K562 (cell line): Measurements from ENCODE around the gene ARHGAP30. TPM values are rescaled to one million over a fixed set of nuclear protein-coding genes. Genes with fewer than 3 reads are reported as not detected.

Source experiments
- ATAC-seq: fragments of 200-7000 bp; cut with Tn5 transposase; 3 replicates; pipeline ENCODE4 v1.9.1; 2020; ENCODE audit warnings: moderate library complexity
- BruUV-seq: library from RNA; stranded (reverse); fragments of 400-500 nt; replicated peaks from 2 replicates; lab custom pipeline; 2021; lab: Mats Ljungman, UMichigan
- CTCF ChIA-PET: fragments of 300-600 bp; formaldehyde crosslinking; extraction: SDS; loops from one replicate; lab custom pipeline; 2021; ENCODE audit warnings: low intra/inter-chr PET ratio; lab: Yijun Ruan, JAX
- POLR2A ChIA-PET: fragments of 300-600, 350-650 bp; sonication (Branson Sonifier 250); formaldehyde crosslinking; extraction: SDS; loops from one replicate; lab custom pipeline; 2021; ENCODE audit warnings: antibody characterized with exemption, inconsistent platforms; lab: Yijun Ruan, JAX
- DNase-seq, 4 experiments: peaks; one replicate each; pipeline versions ENCODE4 v3.0.0 to v3.0.0-alpha.2; 2011 to 2018; ENCODE audit warnings: low spot score in 3 of 4, mixed read lengths in 3 of 4; ENCODE audit errors: extremely low read depth in 1 of 4
- FAIRE-seq: peaks from 2 replicates; lab custom pipeline; 2011; peaks lifted over from hg19 to GRCh38; lab: Jason Lieb, UNC
- H2AFZ ChIP-seq: 2 replicates; pipeline ENCODE4 v1.6.0; 2011; ENCODE audit warnings: low read depth, low read length, control low read depth, inconsistent platforms
- H3K27ac ChIP-seq: fragments of 200-600 bp; 3 replicates; pipeline ENCODE4 v1.8.0; 2011; ENCODE audit warnings: low read depth, mild to moderate bottlenecking, control low read depth, inconsistent platforms, low read length, moderate library complexity, mixed read lengths; ENCODE audit errors: extremely low read depth
- H3K27me3 ChIP-seq, 2 experiments: fragments of 300-600 bp in 1 of 2; 2 replicates in 1 of 2; 3 replicates in 1 of 2; pipeline versions ENCODE4 v1.6.0 to v1.8.0; 2011; ENCODE audit warnings: inconsistent platforms in 2 of 2, low read length in 2 of 2, mild to moderate bottlenecking in 1 of 2, mixed read lengths in 1 of 2, moderate library complexity in 1 of 2; ENCODE audit not compliant: control insufficient read depth in 2 of 2, insufficient read depth in 2 of 2
- H3K36me3 ChIP-seq: fragments of 300-600 bp; 3 replicates; pipeline ENCODE4 v1.8.0; 2011; ENCODE audit warnings: mild to moderate bottlenecking, low read length, inconsistent platforms; ENCODE audit not compliant: control insufficient read depth, insufficient read depth
- H3K4me1 ChIP-seq, 2 experiments: fragments of 200-600 bp in 1 of 2; replicated peaks in 1 of 2; 2 replicates in 1 of 2; 3 replicates in 1 of 2; pipeline versions ENCODE4 v1.5.1 to v1.8.0; 2011; ENCODE audit warnings: inconsistent platforms in 2 of 2, low read length in 2 of 2, mild to moderate bottlenecking in 1 of 2, mixed read lengths in 1 of 2, moderate library complexity in 1 of 2; ENCODE audit not compliant: control insufficient read depth in 2 of 2, insufficient read depth in 2 of 2
- H3K4me2 ChIP-seq: 2 replicates; pipeline ENCODE4 v1.6.1; 2011; ENCODE audit warnings: low read length, control low read depth, inconsistent platforms, mixed read lengths; ENCODE audit not compliant: insufficient read depth
- H3K4me3 ChIP-seq: fragments of 200-600 bp; sonication (generic), shearing (Covaris generic); 2 replicates; pipeline ENCODE4 v1.5.1; 2016; ENCODE audit warnings: control low read depth, inconsistent platforms
- H3K79me2 ChIP-seq: fragments of 200-600 bp; 3 replicates; pipeline ENCODE4 v1.8.0; 2011; ENCODE audit warnings: low read length, inconsistent platforms; ENCODE audit not compliant: control insufficient read depth, insufficient read depth
- H3K9ac ChIP-seq, 2 experiments: 2 replicates each; pipeline versions ENCODE4 v1.6.0 to v1.6.1; 2011; ENCODE audit warnings: low read depth in 2 of 2, low read length in 2 of 2, control low read depth in 1 of 2, inconsistent platforms in 1 of 2, mild to moderate bottlenecking in 1 of 2, mixed read lengths in 1 of 2; ENCODE audit not compliant: insufficient read depth in 1 of 2
- H3K9me1 ChIP-seq: one replicate; pipeline ENCODE4 v1.6.0; 2011; ENCODE audit warnings: inconsistent platforms, mild to moderate bottlenecking, low read length, moderate library complexity; ENCODE audit not compliant: control insufficient read depth, insufficient read depth
- H3K9me3 ChIP-seq: replicated peaks from 2 replicates; pipeline ENCODE4 v1.5.1; 2011; ENCODE audit warnings: low read depth, low read length, inconsistent platforms; ENCODE audit not compliant: control insufficient read depth, insufficient read depth
- H4K20me1 ChIP-seq: replicated peaks from 2 replicates; pipeline ENCODE4 v1.6.1; 2011; ENCODE audit warnings: low read length, inconsistent platforms, mixed read lengths; ENCODE audit not compliant: control insufficient read depth, insufficient read depth
- BCOR ChIP-seq: fragments of 450-650 bp; IDR thresholded peaks from 2 replicates; pipeline ENCODE4 v1.6.1; 2016
- GATAD2B ChIP-seq: fragments of 450-650 bp; IDR thresholded peaks from 2 replicates; pipeline ENCODE4 v1.6.1; 2017; ENCODE audit warnings: mild to moderate bottlenecking, borderline replicate concordance
- HNRNPLL ChIP-seq: fragments of 200-400 bp; formaldehyde crosslinking; IDR thresholded peaks from 2 replicates; pipeline ENCODE4 v1.6.1; 2017; ENCODE audit warnings: low read length, low read depth, mild to moderate bottlenecking; ENCODE audit not compliant: poor library complexity, severe bottlenecking
- HSF4 ChIP-seq: fragments of 250-450 bp; sonication (Bioruptor Pico); IDR thresholded peaks from 2 replicates; pipeline ENCODE4 v2.1.2; 2022; ENCODE audit warnings: mild to moderate bottlenecking, moderate library complexity, borderline replicate concordance
- L3MBTL2 ChIP-seq: fragments of 450-650 bp; IDR thresholded peaks from 2 replicates; pipeline ENCODE4 v1.6.1; 2016; ENCODE audit warnings: mild to moderate bottlenecking, moderate library complexity
- NFIC ChIP-seq: fragments of 450-650 bp; IDR thresholded peaks from 2 replicates; pipeline ENCODE4 v1.6.1; 2017; ENCODE audit warnings: mild to moderate bottlenecking, inconsistent platforms
- NR2C1 ChIP-seq, 2 experiments: fragments of 450-650 bp; IDR thresholded peaks; 2 replicates each; pipeline ENCODE4 v1.6.1; 2017; ENCODE audit warnings: mild to moderate bottlenecking in 2 of 2, antibody characterized with exemption in 1 of 2, inconsistent platforms in 1 of 2, missing compliant biosample characterization in 1 of 2, missing genetic modification characterization in 1 of 2
- RBBP5 ChIP-seq: fragments of 200-600 bp; sonication (generic); IDR thresholded peaks from 2 replicates; pipeline ENCODE4 v1.6.1; 2012; ENCODE audit warnings: borderline replicate concordance, mild to moderate bottlenecking, low read length, control low read depth, inconsistent platforms; ENCODE audit not compliant: insufficient read depth, poor library complexity, severe bottlenecking
- ZNF324 ChIP-seq: fragments of 250-450 bp; sonication (Bioruptor Pico); IDR thresholded peaks from 2 replicates; pipeline ENCODE4 v1.4.0; 2020; ENCODE audit warnings: mild to moderate bottlenecking
- ZNF75A ChIP-seq: fragments of 450-650 bp; formaldehyde crosslinking; IDR thresholded peaks from 2 replicates; pipeline ENCODE4 v1.4.0; 2020; ENCODE audit warnings: mild to moderate bottlenecking
- ZSCAN29 ChIP-seq: fragments of 450-650 bp; IDR thresholded peaks from 2 replicates; pipeline ENCODE4 v1.6.1; 2017
- WGBS: fragments of 100-300 bp; shearing (Covaris generic); methylation state at CpG from one replicate; pipeline ENCODE4 v1.1.6; 2016; ENCODE audit warnings: low coverage, mixed read lengths; ENCODE audit not compliant: insufficient coverage; ENCODE audit errors: missing lambda C conversion rate; 5-methylcytosine and 5-hydroxymethylcytosine counted together
- in situ Hi-C: fragments of 300-500 bp; cut with MboI; formaldehyde crosslinking; loops from 4 replicates; pipeline ENCODE4 v1.15.0; 2018; ENCODE audit warnings: inconsistent platforms, mixed read lengths
- intact Hi-C: fragments of 100-400 bp; cut with micrococcal nuclease; formaldehyde crosslinking; loops from 2 replicates; pipeline ENCODE4 v1.14.2; 2022
- polyA plus RNA-seq, 8 experiments: library from polyadenylated mRNA; depleted of rRNA in 4 of 8; stranded (reverse) in 5 of 8; unstranded in 3 of 8; fragments of >200 nt; fragmentation: Nextera tagmentation in 2 of 8; fragmentation: Illumina TruSeq in 1 of 8; extraction: Ambion mirVana in 2 of 8; extraction: Trizol in 1 of 8; gene quantifications; 2 replicates each; pipeline versions ENCODE4 v1.2.1 to v1.2.3, GENCODE V29; 2011 to 2014; ENCODE audit warnings: inconsistent platforms in 1 of 8, missing spikeins in 1 of 8
- total RNA-seq, 7 experiments: library from RNA; depleted of rRNA in 6 of 7; stranded (reverse); fragments of >200 nt in 6 of 7; fragmentation: Illumina TruSeq in 2 of 7; extraction: Trizol in 2 of 7; gene quantifications; 2 replicates each; pipeline versions ENCODE4 v1.2.1 to v1.2.3, GENCODE V29; 2011 to 2021; ENCODE audit warnings: low replicate concordance in 1 of 7
- TF ChIP-seq, protein P1 (sequence below): sonication (generic); formaldehyde crosslinking; IDR thresholded peaks from 2 replicates; pipeline ENCODE4 v1.8.1; 2023; ENCODE audit warnings: mild to moderate bottlenecking, missing genetic modification reagents
- TF ChIP-seq, protein P2 (sequence below): fragments of 250-450 bp; sonication (Bioruptor Pico); IDR thresholded peaks from 2 replicates; pipeline ENCODE4 v1.4.0; 2020
- TF ChIP-seq, protein P3 (sequence below): fragments of 450-650 bp; IDR thresholded peaks from 2 replicates; pipeline ENCODE4 v1.6.1; 2016; ENCODE audit warnings: low read depth, mild to moderate bottlenecking, moderate library complexity

Gene ARHGAP30
- total and polyA plus RNA-seq, 9 of the 15 experiments (the other 6 are each of a cell fraction or from before 2014, with no cell fraction given) = 0.01 to 0.73 (median 0.12) TPM

DNA sequence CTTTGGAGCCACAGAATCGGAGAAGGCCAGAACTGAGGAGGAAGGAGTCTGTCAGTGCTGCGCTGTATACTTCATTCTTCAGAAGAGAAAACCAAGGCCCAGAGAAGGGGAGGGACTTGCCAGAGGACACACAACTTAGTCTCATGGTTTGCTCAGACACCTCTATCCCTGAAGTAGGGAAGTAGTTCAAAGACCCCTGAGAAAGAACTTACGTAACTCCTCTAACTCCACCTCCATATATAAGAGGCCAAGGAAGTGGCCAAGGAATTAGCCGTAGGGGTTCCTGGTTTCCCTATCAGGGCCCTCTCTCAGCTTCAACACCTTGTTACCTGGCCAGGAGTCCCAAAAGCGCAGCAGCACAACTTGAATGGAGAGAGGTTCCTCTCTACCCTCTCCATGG, 20.2 kb upstream of the ARHGAP30 start:
- ChIA-PET CTCF (no interaction called here), POLR2A (no interaction called here)
- H3K27ac ChIP-seq = no peak overlapping the region

More for the DNA sequence above, 20.2 kb upstream of the ARHGAP30 start:
- TF ChIP-seq NR2C1 (IDR thresholded peaks at IDR 0.05) (no peak), NR2C1 (tag; IDR thresholded peaks at IDR 0.05) (no peak), ZNF75A (CRISPR knock-in tag) (no peak), RBBP5 (no peak), BCOR (no peak), HNRNPLL (no peak), GATAD2B (no peak), HSF4 (CRISPR knock-in tag) (no peak), ZSCAN29 (no peak), L3MBTL2 (no peak), NFIC (no peak), ZNF324 (no peak)
- TF ChIP-seq, protein P1, sequence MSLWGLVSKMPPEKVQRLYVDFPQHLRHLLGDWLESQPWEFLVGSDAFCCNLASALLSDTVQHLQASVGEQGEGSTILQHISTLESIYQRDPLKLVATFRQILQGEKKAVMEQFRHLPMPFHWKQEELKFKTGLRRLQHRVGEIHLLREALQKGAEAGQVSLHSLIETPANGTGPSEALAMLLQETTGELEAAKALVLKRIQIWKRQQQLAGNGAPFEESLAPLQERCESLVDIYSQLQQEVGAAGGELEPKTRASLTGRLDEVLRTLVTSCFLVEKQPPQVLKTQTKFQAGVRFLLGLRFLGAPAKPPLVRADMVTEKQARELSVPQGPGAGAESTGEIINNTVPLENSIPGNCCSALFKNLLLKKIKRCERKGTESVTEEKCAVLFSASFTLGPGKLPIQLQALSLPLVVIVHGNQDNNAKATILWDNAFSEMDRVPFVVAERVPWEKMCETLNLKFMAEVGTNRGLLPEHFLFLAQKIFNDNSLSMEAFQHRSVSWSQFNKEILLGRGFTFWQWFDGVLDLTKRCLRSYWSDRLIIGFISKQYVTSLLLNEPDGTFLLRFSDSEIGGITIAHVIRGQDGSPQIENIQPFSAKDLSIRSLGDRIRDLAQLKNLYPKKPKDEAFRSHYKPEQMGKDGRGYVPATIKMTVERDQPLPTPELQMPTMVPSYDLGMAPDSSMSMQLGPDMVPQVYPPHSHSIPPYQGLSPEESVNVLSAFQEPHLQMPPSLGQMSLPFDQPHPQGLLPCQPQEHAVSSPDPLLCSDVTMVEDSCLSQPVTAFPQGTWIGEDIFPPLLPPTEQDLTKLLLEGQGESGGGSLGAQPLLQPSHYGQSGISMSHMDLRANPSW = no peak
- TF ChIP-seq, protein P2, sequence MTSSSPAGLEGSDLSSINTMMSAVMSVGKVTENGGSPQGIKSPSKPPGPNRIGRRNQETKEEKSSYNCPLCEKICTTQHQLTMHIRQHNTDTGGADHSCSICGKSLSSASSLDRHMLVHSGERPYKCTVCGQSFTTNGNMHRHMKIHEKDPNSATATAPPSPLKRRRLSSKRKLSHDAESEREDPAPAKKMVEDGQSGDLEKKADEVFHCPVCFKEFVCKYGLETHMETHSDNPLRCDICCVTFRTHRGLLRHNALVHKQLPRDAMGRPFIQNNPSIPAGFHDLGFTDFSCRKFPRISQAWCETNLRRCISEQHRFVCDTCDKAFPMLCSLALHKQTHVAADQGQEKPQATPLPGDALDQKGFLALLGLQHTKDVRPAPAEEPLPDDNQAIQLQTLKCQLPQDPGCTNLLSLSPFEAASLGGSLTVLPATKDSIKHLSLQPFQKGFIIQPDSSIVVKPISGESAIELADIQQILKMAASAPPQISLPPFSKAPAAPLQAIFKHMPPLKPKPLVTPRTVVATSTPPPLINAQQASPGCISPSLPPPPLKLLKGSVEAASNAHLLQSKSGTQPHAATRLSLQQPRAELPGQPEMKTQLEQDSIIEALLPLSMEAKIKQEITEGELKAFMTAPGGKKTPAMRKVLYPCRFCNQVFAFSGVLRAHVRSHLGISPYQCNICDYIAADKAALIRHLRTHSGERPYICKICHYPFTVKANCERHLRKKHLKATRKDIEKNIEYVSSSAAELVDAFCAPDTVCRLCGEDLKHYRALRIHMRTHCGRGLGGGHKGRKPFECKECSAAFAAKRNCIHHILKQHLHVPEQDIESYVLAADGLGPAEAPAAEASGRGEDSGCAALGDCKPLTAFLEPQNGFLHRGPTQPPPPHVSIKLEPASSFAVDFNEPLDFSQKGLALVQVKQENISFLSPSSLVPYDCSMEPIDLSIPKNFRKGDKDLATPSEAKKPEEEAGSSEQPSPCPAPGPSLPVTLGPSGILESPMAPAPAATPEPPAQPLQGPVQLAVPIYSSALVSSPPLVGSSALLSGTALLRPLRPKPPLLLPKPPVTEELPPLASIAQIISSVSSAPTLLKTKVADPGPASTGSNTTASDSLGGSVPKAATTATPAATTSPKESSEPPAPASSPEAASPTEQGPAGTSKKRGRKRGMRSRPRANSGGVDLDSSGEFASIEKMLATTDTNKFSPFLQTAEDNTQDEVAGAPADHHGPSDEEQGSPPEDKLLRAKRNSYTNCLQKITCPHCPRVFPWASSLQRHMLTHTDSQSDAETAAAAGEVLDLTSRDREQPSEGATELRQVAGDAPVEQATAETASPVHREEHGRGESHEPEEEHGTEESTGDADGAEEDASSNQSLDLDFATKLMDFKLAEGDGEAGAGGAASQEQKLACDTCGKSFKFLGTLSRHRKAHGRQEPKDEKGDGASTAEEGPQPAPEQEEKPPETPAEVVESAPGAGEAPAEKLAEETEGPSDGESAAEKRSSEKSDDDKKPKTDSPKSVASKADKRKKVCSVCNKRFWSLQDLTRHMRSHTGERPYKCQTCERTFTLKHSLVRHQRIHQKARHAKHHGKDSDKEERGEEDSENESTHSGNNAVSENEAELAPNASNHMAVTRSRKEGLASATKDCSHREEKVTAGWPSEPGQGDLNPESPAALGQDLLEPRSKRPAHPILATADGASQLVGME (CRISPR knock-in tag) = no peak
- TF ChIP-seq, protein P3, sequence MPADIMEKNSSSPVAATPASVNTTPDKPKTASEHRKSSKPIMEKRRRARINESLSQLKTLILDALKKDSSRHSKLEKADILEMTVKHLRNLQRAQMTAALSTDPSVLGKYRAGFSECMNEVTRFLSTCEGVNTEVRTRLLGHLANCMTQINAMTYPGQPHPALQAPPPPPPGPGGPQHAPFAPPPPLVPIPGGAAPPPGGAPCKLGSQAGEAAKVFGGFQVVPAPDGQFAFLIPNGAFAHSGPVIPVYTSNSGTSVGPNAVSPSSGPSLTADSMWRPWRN = no peak
- intact Hi-C loops = no loop called here
- Histone ChIP-seq H3K9me3 (0 out of 2 replicates have a peak, but pooled peaks cover 3% of the 10 kb centered on the region), H3K9ac (no peak overlapping the region), H3K36me3 (no peaks in the 10 kb centered on the region), H3K79me2 (no peaks in the 10 kb centered on the region), H4K20me1 (no peaks in the 10 kb centered on the region), H3K4me3 (no peak overlapping the region), H3K9me1 (no peaks in the 10 kb centered on the region), H3K27me3 (no peaks in the 10 kb centered on the region), H2AFZ (no peak overlapping the region), H3K4me2 (no peak overlapping the region), H3K4me1 (peaks cover 0 to 5% of the 10 kb centered on the region in 2 experiments; a peak in 2 of 5 replicates)
- ATAC-seq = no peak
- in situ Hi-C loops = loop anchor here (10.0 to 25.0 kb wide), 2 partner anchors 95 to 253 kb away; no protein-coding TSS in a partner anchor
- no TSS peak for BruUV-seq
- 65% methylated on average over 4 of the region's 5 CpGs for WGBS
- DNase-seq = no peak
- no peak for FAIRE-seq
